Measurements from ENCODE around the gene CA10.

The CA10 gene

DNA sequence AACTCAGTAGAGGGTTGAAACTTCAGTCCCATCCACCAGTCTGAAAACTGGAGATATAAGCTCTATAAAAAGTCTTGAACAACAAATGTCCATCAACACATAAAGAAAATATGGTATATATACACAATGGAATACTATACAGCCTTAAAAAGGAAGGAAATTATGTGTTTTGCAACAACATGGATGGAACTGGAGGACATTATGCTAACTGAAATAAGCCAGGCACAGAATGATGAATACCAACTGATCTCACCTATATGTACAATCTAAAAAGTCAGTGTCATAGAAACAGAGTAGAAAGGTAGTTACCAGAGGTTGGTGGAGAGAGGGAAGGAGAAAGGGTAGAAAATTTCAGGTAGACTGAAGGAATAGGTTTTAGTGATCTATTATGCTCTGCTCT is 438.1 kb downstream of the CA10 start:
- Histone ChIP-seq H3K27ac (no peak overlapping the region), H3K4me3 (no peak overlapping the region)
- TF ChIP-seq, protein P1, sequence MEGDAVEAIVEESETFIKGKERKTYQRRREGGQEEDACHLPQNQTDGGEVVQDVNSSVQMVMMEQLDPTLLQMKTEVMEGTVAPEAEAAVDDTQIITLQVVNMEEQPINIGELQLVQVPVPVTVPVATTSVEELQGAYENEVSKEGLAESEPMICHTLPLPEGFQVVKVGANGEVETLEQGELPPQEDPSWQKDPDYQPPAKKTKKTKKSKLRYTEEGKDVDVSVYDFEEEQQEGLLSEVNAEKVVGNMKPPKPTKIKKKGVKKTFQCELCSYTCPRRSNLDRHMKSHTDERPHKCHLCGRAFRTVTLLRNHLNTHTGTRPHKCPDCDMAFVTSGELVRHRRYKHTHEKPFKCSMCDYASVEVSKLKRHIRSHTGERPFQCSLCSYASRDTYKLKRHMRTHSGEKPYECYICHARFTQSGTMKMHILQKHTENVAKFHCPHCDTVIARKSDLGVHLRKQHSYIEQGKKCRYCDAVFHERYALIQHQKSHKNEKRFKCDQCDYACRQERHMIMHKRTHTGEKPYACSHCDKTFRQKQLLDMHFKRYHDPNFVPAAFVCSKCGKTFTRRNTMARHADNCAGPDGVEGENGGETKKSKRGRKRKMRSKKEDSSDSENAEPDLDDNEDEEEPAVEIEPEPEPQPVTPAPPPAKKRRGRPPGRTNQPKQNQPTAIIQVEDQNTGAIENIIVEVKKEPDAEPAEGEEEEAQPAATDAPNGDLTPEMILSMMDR (IDR thresholded peaks at IDR 0.05) = no peak
- no peak for DNase-seq (ENCODE audit: low spot score)

DNA sequence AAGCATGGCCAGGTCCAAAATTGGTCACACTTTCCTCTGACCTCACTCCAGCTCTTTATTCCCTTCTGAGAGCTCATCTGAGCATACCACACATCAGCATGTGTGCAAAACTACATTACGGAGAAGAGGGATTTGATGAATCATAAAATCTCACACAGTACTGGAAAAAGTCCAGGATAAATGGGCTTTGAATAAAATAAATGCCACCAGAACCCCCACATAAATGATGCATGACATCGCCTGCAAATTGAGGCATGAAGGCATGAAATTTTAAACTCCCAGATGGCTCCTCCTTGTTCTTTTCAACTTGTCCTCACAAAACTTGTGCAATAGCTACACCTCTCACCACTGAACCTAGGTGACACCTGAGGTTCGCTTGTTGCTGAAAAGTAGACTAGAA is 439.5 kb downstream of the CA10 start:
- DNase-seq (ENCODE audit: low spot score) = no peak
- no peak overlapping the region for H3K4me3 ChIP-seq
- TF ChIP-seq, protein P1 (IDR thresholded peaks at IDR 0.05) = no peak
- H3K27ac ChIP-seq = no peak overlapping the region

DNA sequence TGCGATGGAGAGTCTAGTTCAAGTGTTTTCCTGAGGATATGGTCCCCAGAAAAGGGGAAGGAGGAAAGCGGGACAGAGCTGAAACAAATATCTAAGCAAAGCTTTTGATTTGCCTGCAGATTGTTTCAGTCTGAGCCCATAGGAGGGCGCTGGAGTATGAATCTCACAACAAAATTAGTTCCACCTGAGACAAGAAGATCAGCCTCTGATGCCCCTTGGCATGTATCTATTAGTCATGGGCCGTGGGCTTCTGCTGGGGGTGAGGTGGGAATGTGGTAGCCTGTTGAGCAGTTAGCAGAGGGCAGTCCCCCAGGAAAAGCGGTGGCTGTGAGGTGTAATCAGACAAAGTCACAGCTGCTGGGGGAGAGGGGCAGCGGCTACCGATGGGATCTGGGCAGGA is 446.9 kb downstream of the CA10 start:
- DNase-seq (ENCODE audit: low spot score) = no peak
- no peak overlapping the region for H3K27ac ChIP-seq
- no peak overlapping the region for H3K4me3 ChIP-seq
- TF ChIP-seq, protein P1 (IDR thresholded peaks at IDR 0.05) = no peak

DNA sequence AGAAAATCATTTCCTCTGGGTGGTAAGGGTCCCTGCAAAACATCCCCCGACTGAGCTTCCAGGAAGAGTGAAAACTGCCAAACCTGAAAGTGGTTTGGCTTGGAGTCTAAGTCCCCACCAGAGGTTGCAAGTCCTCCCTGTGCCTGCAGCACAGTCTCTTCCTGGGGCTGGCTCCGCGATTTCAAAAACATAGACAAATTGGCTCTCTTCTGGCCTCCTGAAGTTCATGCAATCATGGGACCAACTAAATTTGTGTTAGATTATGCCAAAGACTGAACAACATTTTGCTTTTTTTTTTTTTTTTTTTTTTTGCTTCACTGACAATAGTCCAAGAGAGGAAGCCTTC is 447.9 kb downstream of the CA10 start:
- DNase-seq (ENCODE audit: low spot score) = no peak
- Histone ChIP-seq H3K27ac (no peak overlapping the region), H3K4me3 (no peak overlapping the region)
- TF ChIP-seq, protein P1 (IDR thresholded peaks at IDR 0.05) = no peak

DNA sequence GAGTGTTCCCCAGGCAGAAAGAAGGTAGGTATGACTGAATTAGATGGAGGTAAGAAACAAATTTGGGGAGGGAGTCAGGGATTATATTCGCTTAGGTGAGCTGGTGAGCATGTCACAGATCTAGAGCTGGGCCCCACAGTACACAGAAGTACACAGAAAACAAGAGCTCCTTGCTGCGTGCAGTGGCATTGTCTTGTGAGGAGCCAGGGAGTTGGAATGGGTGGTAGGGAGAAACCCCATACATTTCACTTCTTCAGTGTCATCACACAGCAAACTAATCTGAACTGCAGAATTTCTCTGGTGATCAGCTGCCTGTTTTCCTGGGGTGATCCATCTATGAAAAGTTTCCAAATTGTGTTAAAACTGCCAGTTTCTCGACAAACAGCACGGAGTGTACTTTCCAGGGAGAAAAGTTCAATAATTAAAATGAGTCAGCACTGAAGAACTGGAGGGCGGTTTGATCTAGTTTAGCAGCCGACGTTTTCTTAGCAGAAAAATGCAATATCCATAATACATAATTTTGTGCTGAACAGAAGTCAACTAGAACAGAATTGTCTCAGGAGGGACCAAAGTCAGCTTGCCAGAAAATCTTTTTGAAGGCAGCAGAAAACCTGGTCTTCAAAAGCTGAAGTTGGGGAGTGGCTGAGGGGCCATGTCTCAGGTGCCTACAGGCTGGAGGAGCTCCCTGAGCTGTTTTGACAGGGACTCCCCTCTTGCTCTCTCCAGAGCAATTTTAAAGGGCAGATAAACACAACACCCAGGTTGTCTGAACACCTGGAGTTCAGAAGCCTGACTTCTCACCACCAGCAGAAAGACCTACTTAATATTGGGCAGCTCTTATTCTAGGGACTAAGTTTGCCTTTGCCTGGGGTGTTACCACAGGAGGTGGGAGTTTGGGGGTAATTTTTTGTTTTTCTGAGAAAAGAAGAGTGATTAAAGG is 448.6 kb downstream of the CA10 start:
- Histone ChIP-seq H3K27ac (peak overlapping the region in 1 of 2 donors; percentile 28), H3K4me3 (no peak overlapping the region)
- TF ChIP-seq, protein P1 (IDR thresholded peaks at IDR 0.05) = no peak
- no peak for DNase-seq (ENCODE audit: low spot score)

DNA sequence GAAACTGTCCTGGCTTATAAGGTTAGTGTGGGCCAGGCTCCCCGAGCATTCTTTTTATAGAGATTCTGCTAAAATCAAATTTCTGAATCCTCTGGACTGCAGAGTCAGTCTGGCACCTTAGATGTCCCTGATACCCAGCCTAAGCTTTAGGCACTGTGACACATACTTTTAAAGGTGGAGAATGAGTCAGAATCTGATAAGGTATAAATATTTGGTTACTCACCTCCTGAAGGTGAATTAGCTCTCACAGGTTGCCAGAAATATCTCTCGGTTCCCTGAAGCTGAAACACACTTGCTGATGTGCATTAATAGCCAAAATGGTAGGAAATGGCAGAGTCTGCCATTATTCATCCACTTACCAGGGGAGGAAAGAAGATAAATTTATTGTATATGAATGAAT is 451.3 kb downstream of the CA10 start:
- H3K27ac ChIP-seq = no peak overlapping the region
- DNase-seq (ENCODE audit: low spot score) = no peak
- TF ChIP-seq, protein P1 (IDR thresholded peaks at IDR 0.05) = no peak
- no peak overlapping the region for H3K4me3 ChIP-seq

DNA sequence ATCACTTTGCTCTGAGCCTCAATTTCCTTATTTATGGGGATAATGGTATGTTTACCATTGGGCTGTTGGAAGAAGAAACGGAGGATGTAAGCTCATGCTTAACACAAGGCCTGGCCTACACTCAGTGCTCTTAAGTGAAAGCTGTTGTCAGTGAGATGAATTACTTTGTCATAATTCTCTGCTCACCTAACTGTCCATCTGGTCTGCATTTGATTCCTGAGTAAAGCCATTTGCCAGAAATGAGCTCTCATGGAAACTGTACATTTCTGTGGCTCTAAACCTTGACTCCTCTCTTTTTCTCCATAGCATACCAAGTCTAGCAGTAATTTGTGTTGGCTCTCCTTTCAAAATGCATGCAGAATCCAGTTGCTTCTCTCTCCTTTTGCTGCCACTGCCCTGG is 452.4 kb downstream of the CA10 start:
- no peak overlapping the region for H3K27ac ChIP-seq
- no peak overlapping the region for H3K4me3 ChIP-seq
- TF ChIP-seq, protein P1 (IDR thresholded peaks at IDR 0.05) = no peak
- no peak for DNase-seq (ENCODE audit: low spot score)

All from coronary artery (tissue), 2 donors.